Fibroblast of lung (primary cell): ENCODE data around the gene UCP2. TPM values are rescaled to one million over a fixed set of nuclear protein-coding genes. Genes with fewer than 3 reads are reported as not detected.

Experiments used
- DNase-seq, 2 donors: peaks; one replicate each; pipeline versions ENCODE4 v3.0.0 to v3.0.0-alpha.2; 2010; ENCODE audit warnings: low read depth in 2 of 2
- H2AFZ ChIP-seq: 2 replicates; pipeline ENCODE4 v1.5.1; 2012; ENCODE audit warnings: low read length, control low read depth, inconsistent platforms
- H3K27ac ChIP-seq: 2 replicates; pipeline ENCODE4 v1.5.1; 2011; ENCODE audit warnings: low read length, control low read depth; ENCODE audit not compliant: insufficient read depth
- H3K27me3 ChIP-seq: 2 replicates; pipeline ENCODE4 v1.5.1; 2011; ENCODE audit warnings: mild to moderate bottlenecking, low read length; ENCODE audit not compliant: control insufficient read depth, insufficient read depth
- H3K36me3 ChIP-seq: 2 replicates; pipeline ENCODE4 v1.5.1; 2011; ENCODE audit warnings: low read length; ENCODE audit not compliant: control insufficient read depth, insufficient read depth
- H3K4me1 ChIP-seq: 2 replicates; pipeline ENCODE4 v1.5.1; 2011; ENCODE audit warnings: low read length; ENCODE audit not compliant: control insufficient read depth, insufficient read depth; ENCODE audit errors: extremely low read depth
- H3K4me2 ChIP-seq: 2 replicates; pipeline ENCODE4 v1.5.1; 2011; ENCODE audit warnings: low read length, control low read depth; ENCODE audit not compliant: insufficient read depth; ENCODE audit errors: extremely low read depth
- H3K4me3 ChIP-seq, 4 experiments: fragments of 200-600 bp in 1 of 4; sonication (generic) in 1 of 4; replicated peaks in 1 of 4; 2 replicates each; pipeline ENCODE4 v1.5.1; 2011 to 2016; ENCODE audit warnings: low read length in 4 of 4, low read depth in 3 of 4, mild to moderate bottlenecking in 3 of 4, control low read depth in 2 of 4, inconsistent platforms in 1 of 4, mixed read lengths in 1 of 4; ENCODE audit not compliant: insufficient read depth in 1 of 4; ENCODE audit errors: control extremely low read depth in 1 of 4
- H3K79me2 ChIP-seq: 2 replicates; pipeline ENCODE4 v1.5.1; 2012; ENCODE audit warnings: mild to moderate bottlenecking, low read length, inconsistent platforms; ENCODE audit not compliant: control insufficient read depth, insufficient read depth
- H3K9ac ChIP-seq: 2 replicates; pipeline ENCODE4 v1.5.1; 2011; ENCODE audit warnings: mild to moderate bottlenecking, low read length, control low read depth; ENCODE audit not compliant: insufficient read depth
- H3K9me3 ChIP-seq: 2 replicates; pipeline ENCODE4 v1.5.1; 2012; ENCODE audit warnings: low read depth, low read length; ENCODE audit not compliant: control insufficient read depth, insufficient read depth
- H4K20me1 ChIP-seq: 2 replicates; pipeline ENCODE4 v1.5.1; 2011; ENCODE audit warnings: low read length; ENCODE audit not compliant: control insufficient read depth, insufficient read depth; ENCODE audit errors: extremely low read depth
- EZH2 ChIP-seq: IDR thresholded peaks from 2 replicates; pipeline ENCODE4 v1.5.1; 2012; ENCODE audit warnings: low read length, control low read depth, mild to moderate bottlenecking; ENCODE audit errors: missing control alignments
- polyA plus RNA-seq, 2 donors: library from polyadenylated mRNA; depleted of rRNA in 1 of 2; stranded (reverse) in 1 of 2; unstranded in 1 of 2; fragments of >200 nt; gene quantifications; 2 replicates each; pipeline ENCODE4 v1.2.1, GENCODE V29; 2011 to 2012; ENCODE audit warnings: missing spikeins in 1 of 2
- total RNA-seq: library from RNA; depleted of rRNA; stranded (reverse); fragments of >200 nt; gene quantifications from 2 replicates; pipeline ENCODE4 v1.2.1, GENCODE V29; 2014
- TF ChIP-seq, protein P1 (sequence below), 2 donors: IDR thresholded peaks in 1 of 2; conservative IDR thresholded peaks in 1 of 2; 1 replicate in 1 of 2; 2 replicates in 1 of 2; pipeline ENCODE4 v1.5.1; 2011 to 2012; ENCODE audit warnings: low read length in 2 of 2, control low read depth in 1 of 2, inconsistent platforms in 1 of 2, low read depth in 1 of 2, mild to moderate bottlenecking in 1 of 2

The UCP2 gene
- total and polyA plus RNA-seq, 2 donors (not counting 1 experiment from before 2014, with no cell fraction given): 4.8 to 11.5 TPM

DNA sequence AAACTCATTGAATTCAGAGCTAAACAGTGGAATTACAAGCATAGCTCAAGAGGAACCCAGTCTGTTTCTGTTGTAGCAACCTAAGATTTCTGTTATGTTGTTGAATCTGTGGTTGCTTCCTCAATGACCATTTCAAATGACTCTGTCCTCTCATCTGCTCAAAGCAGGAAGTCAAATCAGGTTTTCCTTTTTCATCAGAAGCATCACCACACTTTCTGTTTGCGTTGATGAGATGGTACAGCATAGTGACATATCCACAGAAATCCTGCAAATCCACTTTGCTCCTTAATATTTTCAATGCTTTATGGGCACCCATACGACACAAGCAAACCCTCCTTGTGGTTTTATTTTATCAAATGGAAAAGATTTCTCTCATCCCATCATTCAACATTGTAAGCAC is 12.6 kb upstream of the UCP2 start:
- no peak overlapping the region for H3K9ac ChIP-seq
- no peak overlapping the region for H2AFZ ChIP-seq
- no peak for DNase-seq
- no peaks in the 10 kb centered on the region for H3K27me3 ChIP-seq
- H4K20me1 ChIP-seq: no peaks in the 10 kb centered on the region
- H3K9me3 ChIP-seq: no peaks in the 10 kb centered on the region
- H3K27ac ChIP-seq: no peak overlapping the region
- H3K36me3 ChIP-seq: no peaks in the 10 kb centered on the region
- no peak overlapping the region for H3K4me2 ChIP-seq
- H3K4me1 ChIP-seq: no peaks in the 10 kb centered on the region
- TF ChIP-seq, protein P1, sequence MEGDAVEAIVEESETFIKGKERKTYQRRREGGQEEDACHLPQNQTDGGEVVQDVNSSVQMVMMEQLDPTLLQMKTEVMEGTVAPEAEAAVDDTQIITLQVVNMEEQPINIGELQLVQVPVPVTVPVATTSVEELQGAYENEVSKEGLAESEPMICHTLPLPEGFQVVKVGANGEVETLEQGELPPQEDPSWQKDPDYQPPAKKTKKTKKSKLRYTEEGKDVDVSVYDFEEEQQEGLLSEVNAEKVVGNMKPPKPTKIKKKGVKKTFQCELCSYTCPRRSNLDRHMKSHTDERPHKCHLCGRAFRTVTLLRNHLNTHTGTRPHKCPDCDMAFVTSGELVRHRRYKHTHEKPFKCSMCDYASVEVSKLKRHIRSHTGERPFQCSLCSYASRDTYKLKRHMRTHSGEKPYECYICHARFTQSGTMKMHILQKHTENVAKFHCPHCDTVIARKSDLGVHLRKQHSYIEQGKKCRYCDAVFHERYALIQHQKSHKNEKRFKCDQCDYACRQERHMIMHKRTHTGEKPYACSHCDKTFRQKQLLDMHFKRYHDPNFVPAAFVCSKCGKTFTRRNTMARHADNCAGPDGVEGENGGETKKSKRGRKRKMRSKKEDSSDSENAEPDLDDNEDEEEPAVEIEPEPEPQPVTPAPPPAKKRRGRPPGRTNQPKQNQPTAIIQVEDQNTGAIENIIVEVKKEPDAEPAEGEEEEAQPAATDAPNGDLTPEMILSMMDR (conservative IDR thresholded peaks at IDR 0.05 in 1 of 2, IDR thresholded peaks at IDR 0.05 in 1 of 2; ENCODE audit: low read depth in 1 of 2, low read length in 2 of 2): no peak
- TF ChIP-seq EZH2: no peak
- no peaks in the 10 kb centered on the region for H3K79me2 ChIP-seq
- H3K4me3 ChIP-seq: no peak overlapping the region

DNA sequence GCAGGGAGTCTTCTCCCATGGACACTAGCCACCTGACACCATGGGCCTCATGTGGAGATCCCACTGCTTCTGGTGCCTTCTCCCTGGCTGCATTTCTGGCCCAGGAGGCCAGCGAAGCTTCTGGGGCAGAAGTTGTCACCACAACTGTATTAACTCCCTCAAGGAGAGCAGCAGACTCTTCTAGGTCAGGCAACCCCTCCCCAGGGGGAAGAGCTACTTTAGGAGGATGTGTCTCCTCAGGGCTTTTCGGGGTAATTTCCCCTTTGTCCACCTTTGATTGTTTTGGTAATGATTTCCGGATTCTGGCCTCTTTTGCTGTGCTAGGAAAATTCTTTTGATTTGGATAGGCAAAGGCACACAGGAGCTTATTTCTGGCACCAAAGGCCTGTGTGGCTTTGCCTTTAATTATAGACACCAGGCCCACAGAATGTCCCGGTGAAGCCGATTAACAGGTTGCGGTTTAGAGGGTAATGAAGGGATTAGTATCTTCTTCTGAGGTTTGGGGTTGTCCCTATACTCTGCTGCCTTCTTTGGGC is 8.9 kb upstream of the UCP2 start:
- no peaks in the 10 kb centered on the region for H3K4me1 ChIP-seq
- no peak overlapping the region for H3K4me3 ChIP-seq
- TF ChIP-seq, protein P1 (conservative IDR thresholded peaks at IDR 0.05 in 1 of 2, IDR thresholded peaks at IDR 0.05 in 1 of 2; ENCODE audit: low read depth in 1 of 2, low read length in 2 of 2): no peak
- no peak for TF ChIP-seq EZH2
- H2AFZ ChIP-seq: no peak overlapping the region
- no peak overlapping the region for H3K4me2 ChIP-seq
- no peak for DNase-seq
- no peaks in the 10 kb centered on the region for H3K36me3 ChIP-seq
- no peaks in the 10 kb centered on the region for H3K79me2 ChIP-seq
- H3K9ac ChIP-seq: no peak overlapping the region
- no peaks in the 10 kb centered on the region for H4K20me1 ChIP-seq
- no peaks in the 10 kb centered on the region for H3K27me3 ChIP-seq
- H3K27ac ChIP-seq: no peak overlapping the region
- no peaks in the 10 kb centered on the region for H3K9me3 ChIP-seq

- H3K4me1 ChIP-seq: no peaks in the 10 kb centered on the region
- no peaks in the 10 kb centered on the region for H3K27me3 ChIP-seq
- H3K4me2 ChIP-seq: no peak overlapping the region
- H3K4me3 ChIP-seq: no peak overlapping the region
- no peaks in the 10 kb centered on the region for H3K9me3 ChIP-seq
- no peak for DNase-seq
- no peak overlapping the region for H3K27ac ChIP-seq
- no peak overlapping the region for H2AFZ ChIP-seq
- H3K9ac ChIP-seq: no peak overlapping the region
- H3K36me3 ChIP-seq: no peaks in the 10 kb centered on the region
- TF ChIP-seq, protein P1 (conservative IDR thresholded peaks at IDR 0.05 in 1 of 2, IDR thresholded peaks at IDR 0.05 in 1 of 2; ENCODE audit: low read depth in 1 of 2, low read length in 2 of 2): no peak
- TF ChIP-seq EZH2: no peak
- H4K20me1 ChIP-seq: no peaks in the 10 kb centered on the region
- no peaks in the 10 kb centered on the region for H3K79me2 ChIP-seq
Measured at GRCh38 chr11:73990730-73991129, 8.1 kb upstream of the UCP2 start.
